Pancreas (tissue), 10 donors: ENCODE results near the gene PITPNC1. TPM values are rescaled to one million over a fixed set of nuclear protein-coding genes. Genes with fewer than 3 reads are reported as not detected.
"Not testable (repeated sequence)": the region's sequence is repeated elsewhere in the genome, so short reads cannot be mapped to it uniquely, and the experiment has no call there.

Experiments used
- ATAC-seq, 4 donors: fragments of 200-7000 bp; cut with Tn5 transposase; one replicate each; pipeline versions ENCODE4 v1.8.0 to v1.9.1; 2020; ENCODE audit warnings: mild to moderate bottlenecking in 4 of 4, moderate library complexity in 4 of 4
- DNase-seq, 6 donors: peaks; one replicate each; pipeline ENCODE4 v3.0.0-alpha.2; 2020
- FAIRE-seq: peaks from 2 replicates; lab custom pipeline; 2012; peaks lifted over from hg19 to GRCh38; lab: Jason Lieb, UNC
- H3K27ac ChIP-seq, 4 donors: fragments of 200-600 bp; sonication (generic); 1 replicate in 3 of 4; 2 replicates in 1 of 4; pipeline versions ENCODE4 v1.5.0 to v1.8.0; 2020
- H3K27me3 ChIP-seq, 4 donors: fragments of 200-600 bp; one replicate each; pipeline ENCODE4 v1.8.0; 2021
- H3K36me3 ChIP-seq, 3 donors: fragments of 200-600 bp; sonication (generic) in 1 of 3; one replicate each; pipeline versions ENCODE4 v1.5.0 to v1.8.0; 2020 to 2021
- H3K4me1 ChIP-seq, 3 donors: fragments of 200-600 bp; one replicate each; pipeline ENCODE4 v1.8.0; 2021
- H3K4me3 ChIP-seq, 4 donors: fragments of 200-600 bp; sonication (generic) in 2 of 4; one replicate each; pipeline versions ENCODE4 v1.5.0 to v1.8.0; 2020 to 2021
- H3K9me3 ChIP-seq, 4 donors: fragments of 200-600 bp; one replicate each; pipeline ENCODE4 v1.8.0; 2021
- WGBS, 2 donors: extraction: QIAGEN DNeasy Blood & Tissue Kit; methylation state at CpG; one replicate each; pipeline ENCODE4 v1.1.7; 2013; 5-methylcytosine and 5-hydroxymethylcytosine counted together
- intact Hi-C, 3 donors: fragments of 100-400 bp; cut with DNase I; formaldehyde crosslinking; loops; one replicate each; pipeline versions ENCODE4 v1.11.1 to v1.14.2; 2022
- polyA plus RNA-seq, 2 donors: library from polyadenylated mRNA; stranded (reverse); fragments of 200-250 nt; gene quantifications; one replicate each; pipeline ENCODE4 v1.2.3, GENCODE V29; 2013
- total RNA-seq, 6 donors: library from RNA; stranded (reverse); fragmentation: NEBNext Ultra II Directional in 4 of 6; extraction: Animal tissue kit (Norgen Biotek cat#: 25700) in 4 of 6; gene quantifications; one replicate each; pipeline versions ENCODE4 v1.2.1 to v1.2.4, GENCODE V29; 2021 to 2023
- TF ChIP-seq, protein P1 (sequence below), 4 donors: fragments of 200-600 bp; sonication (generic) in 3 of 4; IDR thresholded peaks; one replicate each; pipeline versions ENCODE4 v1.5.0 to v1.8.0; 2021; ENCODE audit warnings: antibody characterized with exemption in 4 of 4
- donor health status: healthy with polysubstance abuse.
- donor health status: DM: no; HTN: no; CAD: no; lungs with moderate emphysema.
- donor health status: DM: no; HTN: no; CAD: no.
- donor health status: control.
- donor health status: control.
- donor health status: Bipolar disorder and iron deficiency.
- donor health status: DM: yes; HTN: yes; CAD: no.
- donor health status: DM: no; HTN: no; CAD: no.
- donor health status: DM: no; HTN: no; CAD: no.
- donor health status: DM: yes; HTN: yes; CAD: no.

PITPNC1 gene
- total and polyA plus RNA-seq, 8 donors: 9.5 to 28.8 (median 24.4) TPM

DNA sequence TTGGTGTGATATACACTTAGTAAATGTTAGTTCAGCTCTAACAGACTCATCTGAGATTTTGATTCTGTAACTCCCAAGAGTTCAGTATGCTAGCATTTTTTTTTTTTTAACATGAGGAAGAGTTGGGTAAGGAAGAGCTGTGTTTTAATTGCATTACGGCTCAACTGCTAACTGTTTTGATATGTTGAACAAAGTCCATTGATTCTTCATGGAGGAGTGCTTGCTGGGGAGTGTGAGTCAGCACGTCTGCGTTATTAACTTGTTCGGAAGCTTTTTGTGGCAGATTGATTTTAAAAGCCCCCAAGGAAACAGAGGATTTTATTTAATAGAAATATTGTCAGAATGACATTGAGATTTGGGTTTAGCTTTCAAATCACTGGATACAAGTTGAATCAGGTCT, 45.8 kb downstream of the PITPNC1 start:
- peak in 2 of 4 donors; percentile 17 to 45 for ATAC-seq
- H3K27ac ChIP-seq: peak overlapping the region in 2 of 4 donors; percentile 64 to 86

DNA sequence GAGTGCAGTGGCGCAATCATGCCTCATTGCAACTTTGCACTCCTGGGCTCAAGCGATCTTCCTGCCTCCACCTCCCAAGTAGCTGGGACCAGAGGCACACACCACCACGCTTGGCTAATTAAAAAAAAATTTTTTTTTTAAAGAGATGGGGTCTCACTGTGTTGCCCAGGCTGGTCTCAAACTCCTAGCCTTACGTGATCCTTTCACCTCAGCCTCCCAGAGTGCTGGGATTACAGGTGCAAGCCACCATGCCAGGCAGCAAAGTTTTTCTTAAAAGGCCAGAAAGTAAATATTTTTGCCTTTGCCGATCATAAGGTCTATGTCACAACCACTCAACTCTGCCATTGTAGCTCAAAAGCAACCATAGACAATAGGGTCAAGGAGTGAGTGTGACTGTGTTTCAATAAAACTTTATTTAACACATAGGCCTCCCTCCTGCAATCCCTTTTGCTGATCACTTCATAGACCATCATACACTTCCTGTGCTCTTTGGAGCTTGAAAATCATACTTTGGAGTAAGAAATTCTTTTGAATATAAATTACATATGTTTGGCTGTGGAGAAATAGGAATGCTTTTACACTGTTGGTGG, 48.6 kb downstream of the PITPNC1 start:
- Histone ChIP-seq H3K36me3 (no peaks in the 10 kb centered on the region), H3K27ac (no peak overlapping the region), H3K4me1 (peaks cover 4 to 23% (median 12%) of the 10 kb centered on the region in 3 donors), H3K9me3 (no peaks in the 10 kb centered on the region), H3K4me3 (no peak overlapping the region), H3K27me3 (no peaks in the 10 kb centered on the region)
- ATAC-seq (no peak), FAIRE-seq (no peak), DNase-seq (no peak)
- TF ChIP-seq, protein P1, sequence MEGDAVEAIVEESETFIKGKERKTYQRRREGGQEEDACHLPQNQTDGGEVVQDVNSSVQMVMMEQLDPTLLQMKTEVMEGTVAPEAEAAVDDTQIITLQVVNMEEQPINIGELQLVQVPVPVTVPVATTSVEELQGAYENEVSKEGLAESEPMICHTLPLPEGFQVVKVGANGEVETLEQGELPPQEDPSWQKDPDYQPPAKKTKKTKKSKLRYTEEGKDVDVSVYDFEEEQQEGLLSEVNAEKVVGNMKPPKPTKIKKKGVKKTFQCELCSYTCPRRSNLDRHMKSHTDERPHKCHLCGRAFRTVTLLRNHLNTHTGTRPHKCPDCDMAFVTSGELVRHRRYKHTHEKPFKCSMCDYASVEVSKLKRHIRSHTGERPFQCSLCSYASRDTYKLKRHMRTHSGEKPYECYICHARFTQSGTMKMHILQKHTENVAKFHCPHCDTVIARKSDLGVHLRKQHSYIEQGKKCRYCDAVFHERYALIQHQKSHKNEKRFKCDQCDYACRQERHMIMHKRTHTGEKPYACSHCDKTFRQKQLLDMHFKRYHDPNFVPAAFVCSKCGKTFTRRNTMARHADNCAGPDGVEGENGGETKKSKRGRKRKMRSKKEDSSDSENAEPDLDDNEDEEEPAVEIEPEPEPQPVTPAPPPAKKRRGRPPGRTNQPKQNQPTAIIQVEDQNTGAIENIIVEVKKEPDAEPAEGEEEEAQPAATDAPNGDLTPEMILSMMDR (IDR thresholded peaks at IDR 0.05): no peak
- 98 to 100% methylated on average over 5 of the region's 5 CpGs for WGBS, 2 donors
- intact Hi-C loops: no loop called here

More for the DNA sequence above, 45.8 kb downstream of the PITPNC1 start:
- Histone ChIP-seq H3K36me3 (no peaks in the 10 kb centered on the region), H3K27me3 (no peaks in the 10 kb centered on the region), H3K4me1 (peaks cover 4 to 28% (median 14%) of the 10 kb centered on the region in 3 donors), H3K4me3 (no peak overlapping the region), H3K9me3 (no peaks in the 10 kb centered on the region)
- FAIRE-seq (no peak), DNase-seq (no peak)
- 72 to 77% methylated on average over 4 of the region's 4 CpGs for WGBS, 2 donors
- intact Hi-C loops: no loop called here
- TF ChIP-seq, protein P1 (IDR thresholded peaks at IDR 0.05): no peak

DNA sequence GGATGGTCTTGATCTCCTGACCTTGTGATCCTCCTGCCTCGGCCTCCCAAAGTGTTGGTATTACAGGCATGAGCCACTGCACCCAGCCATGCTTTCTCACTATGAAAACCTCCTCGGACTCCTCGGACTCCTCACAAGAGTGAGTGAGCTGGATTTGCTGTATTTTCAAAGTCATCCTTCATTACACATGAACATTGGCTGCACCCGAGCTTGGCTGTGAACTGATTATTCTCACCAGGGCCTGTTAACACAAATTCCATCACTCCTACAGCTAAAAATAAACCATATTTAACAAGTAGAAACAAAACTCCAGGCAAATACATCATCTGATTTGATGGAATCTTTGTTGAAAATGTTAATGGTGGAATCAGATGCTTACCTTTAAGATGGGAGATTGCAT, 50.3 kb downstream of the PITPNC1 start:
- Histone ChIP-seq H3K36me3 (no peaks in the 10 kb centered on the region), H3K4me3 (no peak overlapping the region), H3K27me3 (no peaks in the 10 kb centered on the region), H3K27ac (no peak overlapping the region), H3K9me3 (no peaks in the 10 kb centered on the region), H3K4me1 (peaks cover 0 to 13% (median under 1%) of the 10 kb centered on the region in 3 donors)
- no peak for DNase-seq
- intact Hi-C loops: no loop called here
- TF ChIP-seq, protein P1 (IDR thresholded peaks at IDR 0.05): no peak
- WGBS, 2 donors: 90 to 93% methylated on average over 4 of the region's 4 CpGs
- no peak for FAIRE-seq
- no peak for ATAC-seq

DNA sequence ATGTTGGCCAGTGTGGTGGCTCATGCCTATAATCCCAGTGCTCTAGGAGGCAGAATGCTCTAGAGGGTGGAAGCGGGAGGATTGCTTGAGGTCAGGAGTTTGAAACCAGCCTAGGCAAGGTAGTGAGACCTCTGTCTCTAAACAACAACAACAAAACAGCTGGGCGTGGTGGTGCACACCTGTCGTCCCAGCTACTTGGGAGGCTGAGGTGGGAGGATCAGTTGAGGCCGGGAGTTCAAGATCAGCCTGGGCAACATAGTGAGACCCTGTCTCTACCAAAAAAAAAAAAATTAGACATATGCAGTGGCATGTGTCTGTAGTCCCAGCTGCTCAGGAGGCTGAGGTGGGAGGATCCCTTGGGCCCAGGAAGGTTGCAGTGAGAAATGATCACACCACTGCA, 53.4 kb downstream of the PITPNC1 start:
- FAIRE-seq, ATAC-seq, H3K36me3 ChIP-seq, H3K4me1 ChIP-seq, DNase-seq, intact Hi-C loops, H3K27me3 ChIP-seq, H3K4me3 ChIP-seq, H3K27ac ChIP-seq, H3K9me3 ChIP-seq: not testable (repeated sequence)
- 95 to 98% methylated on average over 4 of the region's 4 CpGs for WGBS, 2 donors

DNA sequence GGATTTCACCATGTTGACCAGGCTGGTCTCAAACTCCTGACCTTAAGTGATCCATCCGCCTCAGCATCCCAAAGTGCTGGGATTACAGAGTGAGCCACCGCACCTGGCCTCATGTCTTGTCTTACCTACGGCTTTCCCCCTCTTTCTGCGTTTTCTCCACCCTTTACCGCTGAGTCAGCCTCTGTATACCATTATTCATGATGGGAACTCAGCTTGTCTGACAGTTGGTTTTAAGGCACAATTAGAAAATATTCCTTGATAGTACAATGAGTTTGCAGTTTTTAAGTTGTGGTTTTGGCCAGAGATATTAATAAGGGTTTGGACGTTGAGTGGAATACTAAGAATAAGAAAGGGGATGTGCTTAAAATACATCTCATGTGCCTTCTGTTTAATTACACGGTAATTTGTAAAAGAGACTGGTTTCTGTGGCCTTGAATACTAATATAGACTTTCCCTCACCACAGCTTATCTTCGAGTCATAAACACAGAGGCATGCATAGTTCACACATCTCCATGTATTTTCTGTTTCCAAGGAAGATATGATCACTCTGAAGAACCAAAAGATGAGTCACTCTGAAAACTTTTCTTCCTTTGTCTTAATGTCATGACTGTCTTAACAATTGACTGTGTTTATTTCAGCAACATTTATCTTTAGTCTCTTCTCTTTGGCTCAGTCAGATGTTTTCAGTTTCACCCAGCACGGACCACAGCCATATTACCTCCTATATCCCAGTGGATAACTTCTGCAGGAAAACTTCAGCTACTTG, 54.4 kb downstream of the PITPNC1 start:
- FAIRE-seq: no peak
- H3K27ac ChIP-seq: no peak overlapping the region
- DNase-seq: no peak
- H3K36me3 ChIP-seq: no peaks in the 10 kb centered on the region
- ATAC-seq: peak in 2 of 4 donors; percentile 19 to 28
- peaks cover 0 to 7% (median 0%) of the 10 kb centered on the region in 3 donors for H3K4me1 ChIP-seq
- intact Hi-C loops: no loop called here
- no peaks in the 10 kb centered on the region for H3K27me3 ChIP-seq
- no peak overlapping the region for H3K4me3 ChIP-seq
- 71 to 72% methylated on average over 9 of the region's 9 CpGs for WGBS, 2 donors
- TF ChIP-seq, protein P1 (IDR thresholded peaks at IDR 0.05): no peak
- no peaks in the 10 kb centered on the region for H3K9me3 ChIP-seq
